GM12878 (cell line): ENCODE results near the gene TRIM17. TPM values are rescaled to one million over a fixed set of nuclear protein-coding genes. Genes with fewer than 3 reads are reported as not detected.

Source experiments
- BMI1 ChIP-seq: fragments of 450-650 bp; IDR thresholded peaks from 2 replicates; pipeline ENCODE4 v1.6.1; 2016; ENCODE audit warnings: mild to moderate bottlenecking, moderate library complexity, borderline replicate concordance
- CHD1 ChIP-seq: IDR thresholded peaks from 2 replicates; pipeline ENCODE4 v1.6.1; 2012; ENCODE audit warnings: low read depth, low read length, improper control_type of control experiment
- NBN ChIP-seq: fragments of 450-650 bp; IDR thresholded peaks from 2 replicates; pipeline ENCODE4 v1.6.1; 2016
- RAD21 ChIP-seq: IDR thresholded peaks from 2 replicates; pipeline ENCODE4 v1.6.1; 2011; ENCODE audit warnings: mild to moderate bottlenecking, low read depth, low read length, moderate library complexity; ENCODE audit not compliant: insufficient read depth
- SRF ChIP-seq, 2 experiments: IDR thresholded peaks; 2 replicates each; pipeline ENCODE4 v1.6.1; 2011; ENCODE audit warnings: low read depth in 2 of 2, low read length in 2 of 2, mild to moderate bottlenecking in 1 of 2, moderate library complexity in 1 of 2
- ZNF207 ChIP-seq: fragments of 450-650 bp; IDR thresholded peaks from 2 replicates; pipeline ENCODE4 v1.6.1; 2014; ENCODE audit warnings: antibody characterized with exemption, mild to moderate bottlenecking, borderline replicate concordance
- polyA plus RNA-seq, 11 experiments: library from polyadenylated mRNA; depleted of rRNA in 4 of 11; unstranded in 6 of 11; stranded (reverse) in 5 of 11; fragments of >200 nt; fragmentation: Nextera tagmentation in 4 of 11; fragmentation: Illumina TruSeq in 1 of 11; extraction: Ambion mirVana in 4 of 11; extraction: Trizol in 1 of 11; gene quantifications; 1 replicate in 1 of 11; 2 replicates in 10 of 11; pipeline versions ENCODE4 v1.2.1 to v1.2.3, GENCODE V29; 2011 to 2016; ENCODE audit warnings: inconsistent platforms in 2 of 11, missing spikeins in 2 of 11, low read depth in 1 of 11
- total RNA-seq, 4 experiments: library from RNA; depleted of rRNA in 3 of 4; stranded (reverse); fragments of >200 nt in 3 of 4; fragmentation: Illumina TruSeq in 1 of 4; extraction: Trizol in 1 of 4; gene quantifications; 2 replicates each; pipeline versions ENCODE4 v1.2.1 to v1.2.3, GENCODE V29; 2013 to 2021
- TF ChIP-seq, protein P1 (sequence below): fragments of 450-650 bp; formaldehyde crosslinking; IDR thresholded peaks from 2 replicates; pipeline ENCODE4 v1.4.0; 2020; ENCODE audit warnings: mild to moderate bottlenecking, moderate library complexity
- TF ChIP-seq, protein P2 (sequence below): IDR thresholded peaks from 2 replicates; pipeline ENCODE4 v1.6.1; 2012; ENCODE audit warnings: low read depth, low read length, improper control_type of control experiment

Gene TRIM17
- total and polyA plus RNA-seq, 10 of the 15 experiments (the other 5 are each of a cell fraction or from before 2014, with no cell fraction given) = 0.16 to 0.32 TPM; not detected in 8

DNA sequence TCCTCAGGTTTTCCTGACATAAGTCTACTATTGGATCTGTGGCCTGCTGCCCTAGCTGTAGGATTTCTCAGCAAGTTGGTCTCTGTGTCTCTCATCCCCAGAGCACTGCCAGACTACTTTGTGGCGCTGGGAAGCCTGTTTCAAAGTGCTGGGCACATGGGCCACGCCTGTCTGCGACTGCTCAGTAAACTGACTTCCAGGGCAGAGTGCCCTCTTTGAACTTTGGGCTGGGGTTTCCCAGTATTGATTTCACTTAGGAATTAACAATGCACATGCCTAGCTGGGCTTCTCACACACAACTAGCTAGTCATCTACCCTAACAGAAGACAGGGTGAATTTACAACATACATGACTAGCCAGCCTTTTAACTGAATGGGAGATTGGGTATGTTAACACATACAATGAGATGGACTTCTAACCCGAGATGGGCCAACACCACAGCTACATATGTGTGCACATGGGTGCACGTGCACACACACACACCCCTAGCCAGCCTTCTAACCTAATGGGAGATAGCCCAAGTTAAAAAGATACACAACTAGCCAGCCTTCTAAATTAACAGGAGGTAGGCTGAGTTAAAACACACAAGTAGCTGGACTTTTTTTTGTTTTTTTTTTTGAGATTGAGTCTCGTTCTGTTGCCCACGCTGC, 6.9 kb upstream of the TRIM17 start (continued):
- TF ChIP-seq ZNF207 (no peak), BMI1 (no peak), SRF (IDR thresholded peaks at IDR 0.05; ENCODE audit: low read depth in 2 of 2, low read length in 2 of 2) (no peak), NBN (no peak), RAD21 (no peak), CHD1 (no peak)
- TF ChIP-seq, protein P1, sequence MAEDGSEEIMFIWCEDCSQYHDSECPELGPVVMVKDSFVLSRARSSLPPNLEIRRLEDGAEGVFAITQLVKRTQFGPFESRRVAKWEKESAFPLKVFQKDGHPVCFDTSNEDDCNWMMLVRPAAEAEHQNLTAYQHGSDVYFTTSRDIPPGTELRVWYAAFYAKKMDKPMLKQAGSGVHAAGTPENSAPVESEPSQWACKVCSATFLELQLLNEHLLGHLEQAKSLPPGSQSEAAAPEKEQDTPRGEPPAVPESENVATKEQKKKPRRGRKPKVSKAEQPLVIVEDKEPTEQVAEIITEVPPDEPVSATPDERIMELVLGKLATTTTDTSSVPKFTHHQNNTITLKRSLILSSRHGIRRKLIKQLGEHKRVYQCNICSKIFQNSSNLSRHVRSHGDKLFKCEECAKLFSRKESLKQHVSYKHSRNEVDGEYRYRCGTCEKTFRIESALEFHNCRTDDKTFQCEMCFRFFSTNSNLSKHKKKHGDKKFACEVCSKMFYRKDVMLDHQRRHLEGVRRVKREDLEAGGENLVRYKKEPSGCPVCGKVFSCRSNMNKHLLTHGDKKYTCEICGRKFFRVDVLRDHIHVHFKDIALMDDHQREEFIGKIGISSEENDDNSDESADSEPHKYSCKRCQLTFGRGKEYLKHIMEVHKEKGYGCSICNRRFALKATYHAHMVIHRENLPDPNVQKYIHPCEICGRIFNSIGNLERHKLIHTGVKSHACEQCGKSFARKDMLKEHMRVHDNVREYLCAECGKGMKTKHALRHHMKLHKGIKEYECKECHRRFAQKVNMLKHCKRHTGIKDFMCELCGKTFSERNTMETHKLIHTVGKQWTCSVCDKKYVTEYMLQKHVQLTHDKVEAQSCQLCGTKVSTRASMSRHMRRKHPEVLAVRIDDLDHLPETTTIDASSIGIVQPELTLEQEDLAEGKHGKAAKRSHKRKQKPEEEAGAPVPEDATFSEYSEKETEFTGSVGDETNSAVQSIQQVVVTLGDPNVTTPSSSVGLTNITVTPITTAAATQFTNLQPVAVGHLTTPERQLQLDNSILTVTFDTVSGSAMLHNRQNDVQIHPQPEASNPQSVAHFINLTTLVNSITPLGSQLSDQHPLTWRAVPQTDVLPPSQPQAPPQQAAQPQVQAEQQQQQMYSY (CRISPR knock-in tag) = no peak
- TF ChIP-seq, protein P2, sequence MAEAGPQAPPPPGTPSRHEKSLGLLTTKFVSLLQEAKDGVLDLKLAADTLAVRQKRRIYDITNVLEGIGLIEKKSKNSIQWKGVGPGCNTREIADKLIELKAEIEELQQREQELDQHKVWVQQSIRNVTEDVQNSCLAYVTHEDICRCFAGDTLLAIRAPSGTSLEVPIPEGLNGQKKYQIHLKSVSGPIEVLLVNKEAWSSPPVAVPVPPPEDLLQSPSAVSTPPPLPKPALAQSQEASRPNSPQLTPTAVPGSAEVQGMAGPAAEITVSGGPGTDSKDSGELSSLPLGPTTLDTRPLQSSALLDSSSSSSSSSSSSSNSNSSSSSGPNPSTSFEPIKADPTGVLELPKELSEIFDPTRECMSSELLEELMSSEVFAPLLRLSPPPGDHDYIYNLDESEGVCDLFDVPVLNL = no peak
